ENCODE measurements around the gene PIK3AP1. TPM values are rescaled to one million over a fixed set of nuclear protein-coding genes. Genes with fewer than 3 reads are reported as not detected.

Gene PIK3AP1
- total and polyA plus RNA-seq, 2 of the 8 experiments (the other 6 are each of a cell fraction or from before 2014, with no cell fraction given), result 1.9 to 4.5 TPM

DNA sequence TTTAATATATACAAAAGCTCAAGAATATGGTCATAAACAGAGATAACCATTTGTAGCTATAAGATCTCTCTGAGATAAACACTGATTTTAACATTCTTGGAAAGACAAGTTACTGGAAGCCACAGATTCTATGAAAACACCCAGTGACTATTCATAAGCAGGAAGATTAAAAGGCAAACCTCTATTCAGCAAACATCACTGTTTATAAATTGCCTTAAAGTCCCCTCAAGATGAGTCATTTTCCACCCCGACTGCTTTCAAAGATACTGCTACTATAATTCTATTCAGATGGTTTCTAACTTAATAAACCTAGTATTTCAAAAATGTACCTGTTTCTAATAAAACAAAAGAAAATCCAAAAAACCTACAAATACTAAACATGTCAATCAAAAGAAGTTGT is 154.5 kb downstream of the PIK3AP1 start:
- no peak for DNase-seq (ENCODE audit: low read depth in 1 of 2, low spot score in 2 of 2)
- H3K4me3 ChIP-seq (ENCODE audit: extremely low read depth in 1 of 4, insufficient read depth in 2 of 4, low read depth in 3 of 4, low read length in 4 of 4), result no peak overlapping the region
- ChIA-PET CTCF (ENCODE audit: partially characterized antibody) (interaction anchor here (1.2 to 3.3 kb wide), 3 partner anchors 8 to 54 kb away, joined by 3 to 9 read pairs (median 3); no protein-coding TSS in a partner anchor), POLR2A (ENCODE audit: partially characterized antibody) (interaction anchor here (0.7 kb wide), 1 partner anchor 19 kb away, joined by 3 read pairs; no protein-coding TSS in a partner anchor)
- H4K20me1 ChIP-seq (replicated peaks in 1 of 2; ENCODE audit: control insufficient read depth in 1 of 2, insufficient read depth in 2 of 2, low read length in 2 of 2), result no peaks in the 10 kb centered on the region
- H3K79me1 ChIP-seq (ENCODE audit: low read depth, low read length), result peaks cover 4% of the 10 kb centered on the region; the same call in 1 of the 2 replicates
- no peak overlapping the region for H3K14ac ChIP-seq (ENCODE audit: insufficient read length)
- no peak overlapping the region for H3K27ac ChIP-seq (ENCODE audit: low read depth, low read length)
- TF ChIP-seq KDM1A (IDR thresholded peaks at IDR 0.05; ENCODE audit: borderline replicate concordance, low read length), result no peak
- H3K56ac ChIP-seq (replicated peaks; ENCODE audit: insufficient read length, low read depth, low read length), result no peak overlapping the region
- H2BK15ac ChIP-seq (ENCODE audit: low read length), result no peak overlapping the region
- H2BK20ac ChIP-seq (ENCODE audit: low read length), result no peak overlapping the region
- no peak overlapping the region for H2AFZ ChIP-seq (ENCODE audit: low read length)
- H3K27me3 ChIP-seq (replicated peaks in 1 of 4; ENCODE audit: control insufficient read depth in 3 of 4, extremely low read depth in 1 of 4, insufficient read depth in 3 of 4, low read length in 3 of 4), result no peaks in the 10 kb centered on the region
- H2BK5ac ChIP-seq (ENCODE audit: low read depth, low read length), result no peak overlapping the region
- no peak overlapping the region for H3K4ac ChIP-seq (replicated peaks; ENCODE audit: insufficient read length, low read depth, low read length)
- H2AK5ac ChIP-seq (ENCODE audit: low read depth, low read length), result no peak overlapping the region
- no peak overlapping the region for H4K5ac ChIP-seq (ENCODE audit: insufficient read length, low read depth, low read length)
- no peak overlapping the region for H2BK12ac ChIP-seq (ENCODE audit: low read depth, low read length)
- no peak overlapping the region for H4K8ac ChIP-seq (ENCODE audit: extremely low read depth, insufficient read depth, low read length)
- H3K23me2 ChIP-seq (ENCODE audit: low read depth, low read length), result no peaks in the 10 kb centered on the region
- 79% methylated on average over 1 of the region's 1 CpG; no CpG with 5 or more reads in 1 of the 2 experiments for WGBS, 2 experiments (ENCODE audit: extremely low coverage in 1 of 2, insufficient coverage in 1 of 2, insufficient read length in 1 of 2, insufficient replicate concordance in 2 of 2, low coverage in 1 of 2, low lambda C conversion rate in 2 of 2, missing lambda C conversion rate in 1 of 2)
- H3K9ac ChIP-seq (replicated peaks in 1 of 4; ENCODE audit: extremely low read depth in 1 of 4, low read depth in 3 of 4, low read length in 3 of 4), result no peak overlapping the region
- peaks cover 0 to 60% of the 10 kb centered on the region in 2 experiments; a peak in 3 of 4 replicates for H3K79me2 ChIP-seq (ENCODE audit: control insufficient read depth in 1 of 2, insufficient read depth in 2 of 2, low read length in 2 of 2)
- H4K91ac ChIP-seq (replicated peaks; ENCODE audit: insufficient read length, low read length), result no peak overlapping the region
- no peak overlapping the region for H3K4me2 ChIP-seq (ENCODE audit: insufficient read depth in 1 of 2, low read depth in 2 of 2, low read length in 2 of 2)
- no peak overlapping the region for H3K23ac ChIP-seq (ENCODE audit: insufficient read length)
- no peaks in the 10 kb centered on the region for H3K4me1 ChIP-seq (replicated peaks in 1 of 4; ENCODE audit: control insufficient read depth in 3 of 4, insufficient read depth in 4 of 4, low read length in 3 of 4)
- no peak overlapping the region for H2BK120ac ChIP-seq (replicated peaks; ENCODE audit: low read depth, low read length)
- no peak overlapping the region for H3K18ac ChIP-seq (ENCODE audit: extremely low read depth, low read length)
- H3K36me3 ChIP-seq (ENCODE audit: control insufficient read depth in 2 of 4, insufficient read depth in 4 of 4, low read length in 3 of 4), result peaks cover 0 to 22% (median 4%) of the 10 kb centered on the region in 4 experiments
- no peaks in the 10 kb centered on the region for H3K9me3 ChIP-seq (ENCODE audit: insufficient read depth in 2 of 2, low read depth in 1 of 2, low read length in 1 of 2)
- no peak for FAIRE-seq

Data from H1 (cell line).